Myometrial cell (primary cell): ENCODE results near the gene LAGE3. TPM values are rescaled to one million over a fixed set of nuclear protein-coding genes. Genes with fewer than 3 reads are reported as not detected.

Experiments used
- total RNA-seq: library from RNA; depleted of rRNA; stranded (reverse); fragments of >200 nt; gene quantifications from 2 replicates; pipeline ENCODE4 v1.2.3, GENCODE V29; 2015

Gene LAGE3, protein sequence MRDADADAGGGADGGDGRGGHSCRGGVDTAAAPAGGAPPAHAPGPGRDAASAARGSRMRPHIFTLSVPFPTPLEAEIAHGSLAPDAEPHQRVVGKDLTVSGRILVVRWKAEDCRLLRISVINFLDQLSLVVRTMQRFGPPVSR
- total RNA-seq, result 14.1 and 29.2 TPM in 2 replicates

DNA sequence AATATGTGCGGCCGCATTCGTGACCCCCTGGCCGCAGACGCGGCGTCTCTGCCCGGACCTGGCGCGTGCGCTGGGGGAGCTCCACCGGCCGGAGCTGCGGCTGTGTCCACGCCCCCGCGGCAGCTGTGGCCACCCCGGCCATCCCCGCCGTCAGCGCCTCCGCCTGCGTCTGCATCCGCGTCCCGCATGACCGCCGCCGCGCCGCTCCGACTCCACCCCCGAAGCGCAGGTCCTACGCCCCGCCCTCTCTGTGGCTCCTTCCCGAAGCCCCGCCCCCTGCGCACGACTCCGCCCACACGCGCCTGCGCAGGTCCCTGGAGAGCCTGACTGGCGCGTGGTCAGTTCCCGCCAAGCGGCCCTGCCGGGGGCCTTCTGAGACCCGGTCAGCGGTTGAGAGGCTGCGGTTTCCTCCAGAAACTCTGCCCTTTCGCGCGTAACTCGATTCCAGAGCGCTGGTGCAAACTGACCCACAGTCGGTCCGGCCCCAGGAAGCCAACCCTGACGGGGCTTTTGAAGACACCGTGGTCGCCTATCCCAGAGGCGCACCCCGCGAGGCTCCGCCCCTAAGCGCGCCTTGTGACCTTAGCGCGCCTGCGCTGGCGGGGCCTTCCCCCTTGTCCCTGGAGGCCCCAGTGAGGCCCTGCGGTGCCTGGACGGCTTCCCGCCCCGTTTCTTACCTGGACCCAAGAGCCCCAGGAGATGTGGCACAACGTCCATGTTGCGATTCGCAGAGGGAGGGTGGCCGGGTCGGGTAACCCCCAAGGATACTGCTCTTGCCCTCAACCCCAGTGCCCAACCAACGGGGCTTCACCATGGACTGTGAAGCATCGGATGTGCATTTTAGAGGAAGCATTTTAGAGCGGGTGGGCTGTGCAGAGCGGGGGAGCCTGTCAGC is at the start of gene LAGE3:
TSS of gene LAGE3 (minus strand) at position 554 of the 895 bp plus-strand sequence. CDS start at position 188, 366 bp downstream.

GRCh38 chrX:154515966-154516655 is 37.0 kb upstream of the LAGE3 start, which contains the start of gene FAM3A:
TSS of gene FAM3A (minus strand) at chrX:154516232. CDS start at chrX:154515772, 460 bp downstream.

GRCh38 chrX:154490414-154491083 is 11.5 kb upstream of the LAGE3 start, which contains the start of gene SLC10A3:
TSS of gene SLC10A3 (minus strand) at chrX:154490629. CDS start at chrX:154488940, 1,689 bp downstream.

DNA sequence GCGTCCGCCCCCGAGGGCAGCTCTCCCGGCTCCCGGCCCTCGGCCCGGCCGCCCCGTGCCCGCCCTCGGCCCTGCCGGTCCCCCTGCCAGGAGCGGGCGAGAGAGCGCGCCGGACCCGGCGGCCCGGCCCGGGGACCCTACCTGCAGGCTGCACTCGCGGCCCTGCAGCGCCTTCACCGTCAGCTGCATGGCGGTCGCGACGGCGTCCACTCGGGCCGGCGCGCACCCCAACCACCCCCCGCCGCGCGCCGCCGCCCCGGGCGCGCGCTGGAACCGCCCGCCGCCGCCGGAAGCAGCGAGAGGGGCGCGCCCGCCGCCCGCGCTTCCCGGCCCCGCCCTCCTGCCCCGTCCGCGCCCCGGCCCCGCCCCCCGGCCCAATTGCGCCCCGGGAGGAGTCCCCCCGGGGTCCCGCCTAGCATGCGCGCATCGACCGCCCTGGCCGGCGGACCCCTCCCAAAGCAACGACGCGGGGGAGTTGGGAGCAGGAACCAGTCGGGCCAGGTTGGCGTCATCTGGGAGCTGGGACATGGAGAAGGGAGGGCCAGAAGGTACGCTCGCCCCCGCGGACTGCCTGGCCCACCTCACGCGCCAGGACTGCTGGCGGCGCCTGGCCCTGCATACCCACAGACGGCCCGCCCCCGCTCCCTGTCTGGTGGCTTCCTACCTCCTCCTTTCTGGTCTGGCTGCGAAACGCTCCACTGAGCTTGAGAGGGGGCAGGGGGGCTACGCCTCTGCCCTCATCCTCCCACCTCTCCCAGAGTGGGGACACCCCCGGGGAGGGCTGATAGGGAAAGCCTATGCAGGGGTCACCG is 7.5 kb upstream of the LAGE3 start, which contains the start of gene UBL4A:
TSS of gene UBL4A (minus strand) at position 220 of the 812 bp plus-strand sequence. CDS start at position 189, 31 bp downstream.

GRCh38 chrX:154458116-154458953 is 20.7 kb downstream of the LAGE3 start, which contains the start of gene PLXNA3:
TSS of gene PLXNA3 (plus strand) at chrX:154458281. CDS start at chrX:154460184, 1,903 bp downstream.

DNA sequence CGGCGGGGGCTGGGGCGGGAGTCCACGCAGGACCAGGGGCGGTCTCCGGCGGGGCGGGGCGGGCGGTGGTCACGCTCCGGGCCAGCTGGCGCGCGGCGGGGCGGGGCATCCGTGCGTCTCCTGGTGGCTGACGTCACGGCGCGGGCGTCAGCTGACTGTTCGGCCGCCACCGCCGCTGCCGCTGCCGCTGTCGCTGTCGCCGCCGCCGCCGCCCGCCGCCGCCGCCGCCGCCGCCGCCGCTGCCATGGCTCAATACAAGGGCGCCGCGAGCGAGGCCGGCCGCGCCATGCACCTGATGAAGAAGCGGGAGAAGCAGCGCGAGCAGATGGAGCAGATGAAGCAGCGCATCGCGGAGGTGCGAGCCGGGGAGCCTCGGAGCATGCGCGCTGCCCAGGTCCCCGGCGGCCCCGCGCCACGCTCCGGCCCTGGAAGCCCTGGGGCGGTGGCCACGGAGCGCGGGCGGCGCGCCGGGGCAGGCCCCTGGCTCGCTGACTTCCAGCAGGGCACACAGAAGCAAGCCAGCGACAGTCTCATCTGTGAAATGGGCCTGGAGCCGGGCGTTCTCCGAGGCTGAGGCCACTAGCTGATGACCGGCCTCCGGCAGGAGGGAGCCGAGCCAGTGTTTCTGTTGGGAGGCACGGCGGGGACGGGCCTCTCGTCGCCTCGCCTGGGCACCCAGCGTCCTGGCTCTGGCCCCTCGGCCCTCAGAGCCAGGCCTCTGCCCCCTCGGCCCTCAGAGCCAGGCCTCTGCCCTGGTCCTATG is 34.9 kb downstream of the LAGE3 start, which contains the start of gene FAM50A:
TSS of gene FAM50A (plus strand) at position 150 of the 763 bp plus-strand sequence. CDS start at position 245, 95 bp downstream.

DNA sequence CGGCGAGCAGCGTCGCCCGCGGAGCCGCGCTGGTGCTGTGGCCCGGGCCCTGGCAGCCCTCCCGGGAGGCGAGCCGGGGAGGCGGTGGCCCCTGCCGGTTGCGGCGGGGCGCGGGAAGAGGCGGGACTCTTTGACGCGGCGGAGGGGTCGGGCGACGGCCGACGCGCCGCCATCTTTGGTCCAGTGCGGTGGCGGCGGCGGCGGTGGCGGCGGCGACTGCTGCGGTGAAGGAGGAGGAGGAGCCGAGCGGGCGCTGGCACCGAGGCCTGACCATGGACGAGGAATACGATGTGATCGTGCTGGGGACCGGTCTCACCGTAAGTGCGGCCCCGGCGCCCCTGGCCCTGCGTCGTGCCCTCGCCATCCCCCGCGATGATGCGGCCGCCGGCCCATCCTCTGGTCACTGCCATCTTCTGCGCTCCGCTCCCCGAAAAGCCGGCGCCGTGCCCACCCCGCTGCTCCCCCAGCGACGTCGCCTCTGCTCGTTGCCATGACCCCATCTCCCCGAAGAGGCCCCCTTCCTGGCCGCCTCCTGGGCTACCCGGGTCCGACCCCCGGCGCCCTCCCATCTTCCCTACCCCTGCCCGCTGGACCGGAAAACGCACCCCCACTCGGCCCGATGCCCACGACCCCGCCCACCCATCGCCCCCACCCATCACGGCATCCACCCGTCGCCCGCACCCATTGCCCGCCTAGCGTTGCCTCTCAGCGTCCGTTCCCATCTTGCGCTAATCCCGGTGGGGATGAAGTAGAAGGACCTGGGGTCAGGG is 41.9 kb downstream of the LAGE3 start, which contains the start of gene GDI1:
TSS of gene GDI1 (plus strand) at position 172 of the 770 bp plus-strand sequence. CDS start at position 273, 101 bp downstream.

GRCh38 chrX:154428176-154429171 is 50.6 kb downstream of the LAGE3 start, which contains the start of gene ATP6AP1:
TSS of gene ATP6AP1 (plus strand) at chrX:154428677. CDS start at chrX:154428693, 16 bp downstream.

Other genes with a start within 250 kb of the LAGE3 start
- not detected in 2 replicates for gene OPN1MW3, start 221.7 kb downstream of the LAGE3 start, total RNA-seq
- gene TEX28, start 184.2 kb downstream of the LAGE3 start, total RNA-seq, result not detected in 2 replicates
- gene TKTL1, start 183.5 kb downstream of the LAGE3 start, total RNA-seq, result not detected in 2 replicates
- gene FLNA, start 104.6 kb downstream of the LAGE3 start, total RNA-seq, result 2,107 and 2,266 TPM in 2 replicates
- 73.4 and 86.5 TPM in 2 replicates for gene EMD, start 100.0 kb downstream of the LAGE3 start, total RNA-seq
- gene RPL10, start 80.9 kb downstream of the LAGE3 start, total RNA-seq, result 6,121 and 9,090 TPM in 2 replicates
- 91.1 and 95.0 TPM in 2 replicates for gene DNASE1L1, start 70.0 kb downstream of the LAGE3 start, total RNA-seq
- gene TAFAZZIN, start 67.7 kb downstream of the LAGE3 start, total RNA-seq, result 20.8 and 21.4 TPM in 2 replicates
- 56.2 and 66.3 TPM in 2 replicates for gene ATP6AP1, start 50.6 kb downstream of the LAGE3 start, total RNA-seq
- 115 and 157 TPM in 2 replicates for gene GDI1, start 42.1 kb downstream of the LAGE3 start, total RNA-seq
- 56.9 and 62.8 TPM in 2 replicates for gene FAM50A, start 35.1 kb downstream of the LAGE3 start, total RNA-seq
- 7.5 and 8.2 TPM in 2 replicates for gene PLXNA3, start 21.0 kb downstream of the LAGE3 start, total RNA-seq
- gene UBL4A, start 7.3 kb upstream of the LAGE3 start, total RNA-seq, result 28.2 and 44.1 TPM in 2 replicates
- 39.9 and 41.5 TPM in 2 replicates for gene SLC10A3, start 11.3 kb upstream of the LAGE3 start, total RNA-seq
- gene FAM3A, start 37.0 kb upstream of the LAGE3 start, total RNA-seq, result 34.6 and 44.3 TPM in 2 replicates
- gene G6PD, start 67.6 kb upstream of the LAGE3 start, total RNA-seq, result 117 and 142 TPM in 2 replicates
- gene IKBKG, start 68.3 kb upstream of the LAGE3 start, total RNA-seq, result 17.0 and 28.9 TPM in 2 replicates
- gene CTAG1A, start 105.9 kb upstream of the LAGE3 start, total RNA-seq, result not detected in 2 replicates
- not detected in 2 replicates for gene CTAG1B, start 140.0 kb upstream of the LAGE3 start, total RNA-seq
- not detected in 2 replicates for gene CTAG2, start 174.3 kb upstream of the LAGE3 start, total RNA-seq